ENCODE measurements around the gene MTM1.

DNA sequence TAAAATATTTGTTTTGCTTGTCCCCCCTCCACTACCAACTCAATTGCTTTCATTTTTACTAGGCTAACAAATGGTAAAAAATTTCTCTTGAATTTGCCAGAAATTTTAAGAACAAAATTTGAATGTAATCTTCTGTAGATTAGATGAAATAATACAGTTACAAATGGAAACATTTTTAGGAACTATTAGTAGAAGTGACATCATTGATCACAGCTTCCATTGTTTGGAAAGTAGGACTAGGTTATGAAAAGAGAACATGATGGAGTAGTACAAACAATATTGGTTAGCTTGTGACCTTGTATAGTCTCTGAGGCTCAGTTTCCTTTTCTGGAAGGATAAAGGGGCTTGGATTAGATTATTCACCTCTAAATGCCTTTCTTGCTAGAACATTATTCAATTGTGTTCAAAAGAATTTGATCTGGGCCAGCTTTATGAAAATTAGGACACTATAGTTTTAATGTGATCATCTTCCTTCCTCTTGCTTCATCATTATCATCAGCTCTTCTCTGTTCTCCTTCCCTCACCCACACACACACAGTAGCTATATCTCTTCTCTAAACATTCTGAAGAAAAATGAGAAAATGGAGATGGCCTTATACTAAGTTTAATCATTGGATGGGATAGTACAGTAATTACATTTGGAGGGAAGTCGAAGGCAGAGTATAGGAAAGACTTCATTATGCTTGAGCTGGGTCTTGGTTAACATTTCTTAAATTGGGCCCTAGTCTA is 134.7 kb downstream of the MTM1 start:
- TF ChIP-seq, protein P1, sequence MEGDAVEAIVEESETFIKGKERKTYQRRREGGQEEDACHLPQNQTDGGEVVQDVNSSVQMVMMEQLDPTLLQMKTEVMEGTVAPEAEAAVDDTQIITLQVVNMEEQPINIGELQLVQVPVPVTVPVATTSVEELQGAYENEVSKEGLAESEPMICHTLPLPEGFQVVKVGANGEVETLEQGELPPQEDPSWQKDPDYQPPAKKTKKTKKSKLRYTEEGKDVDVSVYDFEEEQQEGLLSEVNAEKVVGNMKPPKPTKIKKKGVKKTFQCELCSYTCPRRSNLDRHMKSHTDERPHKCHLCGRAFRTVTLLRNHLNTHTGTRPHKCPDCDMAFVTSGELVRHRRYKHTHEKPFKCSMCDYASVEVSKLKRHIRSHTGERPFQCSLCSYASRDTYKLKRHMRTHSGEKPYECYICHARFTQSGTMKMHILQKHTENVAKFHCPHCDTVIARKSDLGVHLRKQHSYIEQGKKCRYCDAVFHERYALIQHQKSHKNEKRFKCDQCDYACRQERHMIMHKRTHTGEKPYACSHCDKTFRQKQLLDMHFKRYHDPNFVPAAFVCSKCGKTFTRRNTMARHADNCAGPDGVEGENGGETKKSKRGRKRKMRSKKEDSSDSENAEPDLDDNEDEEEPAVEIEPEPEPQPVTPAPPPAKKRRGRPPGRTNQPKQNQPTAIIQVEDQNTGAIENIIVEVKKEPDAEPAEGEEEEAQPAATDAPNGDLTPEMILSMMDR (IDR thresholded peaks at IDR 0.05; ENCODE audit: poor library complexity) = no peak
- no peak for TF ChIP-seq EZH2 (IDR thresholded peaks at IDR 0.05; ENCODE audit: borderline replicate concordance)

Data from hepatocyte (in vitro differentiated cells).